Measurements from ENCODE around the gene MCM8.

MCM8 gene

GRCh38 chr20:5977975-5978374 lies 27.5 kb downstream of the MCM8 start:
- no peak overlapping the region for H3K4me3 ChIP-seq (ENCODE audit: low read depth, low read length)
- no peak for DNase-seq
- TF ChIP-seq CTCF (IDR thresholded peaks at IDR 0.05; ENCODE audit: low read depth, low read length, missing control alignments): no peak
- H3K27ac ChIP-seq: no peak overlapping the region
- H3K36me3 ChIP-seq (replicated peaks): no peaks in the 10 kb centered on the region
- in situ Hi-C loops (cut with HindIII; ENCODE audit: low pct_ligation_motif_present, low sequenced_read_pairs): no loop called here
- H3K27me3 ChIP-seq (replicated peaks): no peaks in the 10 kb centered on the region

GRCh38 chr20:5979801-5980200 lies 29.3 kb downstream of the MCM8 start:
- TF ChIP-seq CTCF (IDR thresholded peaks at IDR 0.05; ENCODE audit: low read depth, low read length, missing control alignments): no peak
- Histone ChIP-seq H3K4me3 (ENCODE audit: low read depth, low read length) (no peak overlapping the region), H3K36me3 (replicated peaks) (no peaks in the 10 kb centered on the region), H3K27ac (no peak overlapping the region), H3K27me3 (replicated peaks) (no peaks in the 10 kb centered on the region)
- in situ Hi-C loops (cut with HindIII; ENCODE audit: low pct_ligation_motif_present, low sequenced_read_pairs): no loop called here
- no peak for DNase-seq

GRCh38 chr20:5980720-5981538 lies 30.5 kb downstream of the MCM8 start:
- DNase-seq: no peak
- Histone ChIP-seq H3K27ac (no peak overlapping the region), H3K4me3 (ENCODE audit: low read depth, low read length) (no peak overlapping the region), H3K36me3 (replicated peaks) (no peaks in the 10 kb centered on the region), H3K27me3 (replicated peaks) (no peaks in the 10 kb centered on the region)
- TF ChIP-seq CTCF (IDR thresholded peaks at IDR 0.05; ENCODE audit: low read depth, low read length, missing control alignments): no peak
- in situ Hi-C loops (cut with HindIII; ENCODE audit: low pct_ligation_motif_present, low sequenced_read_pairs): no loop called here

DNA sequence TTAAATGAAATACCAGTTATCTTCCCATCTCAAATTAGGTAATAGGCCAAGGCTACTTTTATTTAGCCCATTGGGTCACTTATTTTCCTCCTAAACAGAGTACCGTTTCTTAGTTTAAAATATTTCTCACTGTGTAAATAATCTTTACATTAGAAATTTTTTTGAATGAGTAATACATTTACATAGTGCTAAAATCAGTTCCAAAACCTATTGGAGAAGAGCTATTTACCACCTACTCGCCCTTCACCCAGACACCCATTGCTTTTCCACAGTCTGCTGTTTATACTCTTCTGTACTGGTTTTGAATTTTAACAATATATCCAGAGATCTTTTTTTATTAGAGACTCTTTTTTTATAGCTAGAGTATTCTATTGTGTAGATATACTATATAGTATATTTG lies 36.9 kb downstream of the MCM8 start:
- TF ChIP-seq CTCF (IDR thresholded peaks at IDR 0.05; ENCODE audit: low read depth, low read length, missing control alignments): no peak
- in situ Hi-C loops (cut with HindIII; ENCODE audit: low pct_ligation_motif_present, low sequenced_read_pairs): no loop called here
- DNase-seq: no peak
- Histone ChIP-seq H3K36me3 (replicated peaks) (no peaks in the 10 kb centered on the region), H3K4me3 (ENCODE audit: low read depth, low read length) (no peak overlapping the region), H3K27ac (no peak overlapping the region), H3K27me3 (replicated peaks) (no peaks in the 10 kb centered on the region)

DNA sequence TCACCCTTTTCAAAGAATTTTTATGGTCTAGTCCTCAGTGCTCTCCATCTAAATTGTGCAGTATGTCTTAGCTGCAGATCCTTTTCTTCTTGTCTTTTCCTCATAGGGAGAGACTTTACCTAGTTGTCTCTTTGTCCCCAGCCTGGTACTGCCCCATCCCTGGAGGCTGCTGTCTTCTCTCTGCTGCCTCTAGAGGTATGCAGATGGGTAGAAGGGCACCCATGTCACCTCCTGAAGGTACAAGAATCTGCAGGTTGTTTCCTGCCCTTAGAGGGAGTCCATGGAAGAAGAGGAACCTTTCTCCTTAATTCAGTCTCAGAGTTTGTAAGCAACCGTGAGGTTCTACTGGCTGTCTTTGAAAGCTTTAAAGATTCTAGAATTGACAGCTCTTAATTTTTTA lies 39.1 kb downstream of the MCM8 start:
- in situ Hi-C loops (cut with HindIII; ENCODE audit: low pct_ligation_motif_present, low sequenced_read_pairs): no loop called here
- peak; percentile 5 for TF ChIP-seq CTCF (IDR thresholded peaks at IDR 0.05; ENCODE audit: low read depth, low read length, missing control alignments)
- Histone ChIP-seq H3K36me3 (replicated peaks) (no peaks in the 10 kb centered on the region), H3K4me3 (ENCODE audit: low read depth, low read length) (no peak overlapping the region), H3K27ac (no peak overlapping the region), H3K27me3 (replicated peaks) (no peaks in the 10 kb centered on the region)
- DNase-seq: no peak

- Histone ChIP-seq H3K36me3 (replicated peaks) (no peaks in the 10 kb centered on the region), H3K27ac (peak overlapping the region; percentile 5), H3K27me3 (replicated peaks) (no peaks in the 10 kb centered on the region), H3K4me3 (ENCODE audit: low read depth, low read length) (no peak overlapping the region)
- in situ Hi-C loops (cut with HindIII; ENCODE audit: low pct_ligation_motif_present, low sequenced_read_pairs): no loop called here
- no peak for DNase-seq
- TF ChIP-seq CTCF (IDR thresholded peaks at IDR 0.05; ENCODE audit: low read depth, low read length, missing control alignments): no peak
These were observed 40.5 kb downstream of the MCM8 start for GRCh38 chr20:5990946-5991345.

Data from brain microvascular endothelial cell (primary cell).